Stimulated activated CD4-positive, alpha-beta T cell treated with anti-CD3 and anti-CD28 coated beads, TNF-alpha, amount 100 ng/mL, for 48 hours (primary cell): Measurements from ENCODE around the gene CARD14.
"Not testable (repeated sequence)": the region's sequence is repeated elsewhere in the genome, so short reads cannot be mapped to it uniquely, and the experiment has no call there.

Source experiments
- DNase-seq, 3 donors: peaks; one replicate each; pipeline ENCODE4 v3.0.0-alpha.2; 2020; ENCODE audit warnings: low read depth in 3 of 3

Gene CARD14

GRCh38 chr17:80183581-80184422, 14.0 kb downstream of the CARD14 start:
- no peak for DNase-seq

GRCh38 chr17:80184423-80184714, 14.5 kb downstream of the CARD14 start:
- DNase-seq: no peak

DNA sequence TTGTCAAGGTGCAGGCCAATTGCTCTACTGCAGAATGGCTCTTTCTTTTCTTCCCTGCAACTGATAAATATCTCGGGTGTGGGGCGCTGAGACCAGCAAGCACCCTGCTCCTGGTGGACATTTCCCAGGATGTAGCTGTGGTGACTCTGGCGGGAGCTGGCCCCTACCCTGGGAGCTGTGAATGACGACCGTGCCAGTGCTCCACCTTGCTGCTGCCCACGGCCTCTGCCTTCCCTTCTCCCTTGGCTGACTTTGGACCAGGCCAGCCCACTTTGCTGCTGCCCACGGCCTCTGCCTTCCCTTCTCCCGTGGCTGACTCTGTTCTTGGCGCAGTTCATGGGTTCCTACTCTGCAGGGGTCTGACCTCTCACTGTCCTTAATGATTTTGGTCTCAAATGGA, 16.1 kb downstream of the CARD14 start:
- DNase-seq: no peak

GRCh38 chr17:80187090-80187489, 17.3 kb downstream of the CARD14 start:
- no peak for DNase-seq

- no peak for DNase-seq
Observed at GRCh38 chr17:80187515-80187941, 17.7 kb downstream of the CARD14 start.

DNA sequence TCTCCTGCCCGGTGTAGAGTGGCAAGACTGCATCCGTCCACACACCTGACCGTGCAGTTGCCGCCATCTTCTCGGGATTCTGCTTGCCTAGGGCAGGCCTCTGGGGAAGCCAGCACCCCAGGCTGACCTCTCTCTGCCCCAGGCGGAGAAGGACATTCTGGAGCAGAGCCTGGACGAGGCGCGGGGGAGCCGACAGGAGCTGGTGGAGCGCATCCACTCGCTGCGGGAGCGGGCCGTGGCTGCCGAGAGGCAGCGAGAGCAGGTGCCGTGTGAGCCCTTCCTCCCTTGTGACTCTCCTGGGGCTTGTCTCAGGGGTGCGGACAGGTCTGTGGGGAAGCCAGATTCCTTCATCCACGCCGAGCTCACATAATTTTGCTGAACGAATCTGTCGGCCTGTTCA, 19.8 kb downstream of the CARD14 start:
- DNase-seq: no peak

DNA sequence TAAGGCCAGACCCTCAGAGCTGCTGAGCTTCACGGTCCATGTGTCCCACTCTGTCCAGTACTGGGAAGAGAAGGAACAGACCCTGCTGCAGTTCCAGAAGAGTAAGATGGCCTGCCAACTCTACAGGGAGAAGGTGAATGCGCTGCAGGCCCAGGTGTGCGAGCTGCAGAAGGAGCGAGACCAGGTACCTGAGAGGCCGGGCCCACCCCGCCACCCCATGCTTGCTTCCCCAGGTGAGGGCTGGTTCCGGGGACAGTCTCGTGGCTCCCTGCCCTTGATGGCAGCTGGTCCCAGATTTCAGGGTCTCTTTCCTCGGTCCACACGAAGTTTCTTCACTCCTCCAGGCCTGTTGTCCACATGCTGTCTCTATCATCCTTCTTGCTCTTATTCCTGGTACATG, 20.9 kb downstream of the CARD14 start:
- DNase-seq: no peak

GRCh38 chr17:80191192-80191591, 21.4 kb downstream of the CARD14 start:
- DNase-seq: no peak

DNA sequence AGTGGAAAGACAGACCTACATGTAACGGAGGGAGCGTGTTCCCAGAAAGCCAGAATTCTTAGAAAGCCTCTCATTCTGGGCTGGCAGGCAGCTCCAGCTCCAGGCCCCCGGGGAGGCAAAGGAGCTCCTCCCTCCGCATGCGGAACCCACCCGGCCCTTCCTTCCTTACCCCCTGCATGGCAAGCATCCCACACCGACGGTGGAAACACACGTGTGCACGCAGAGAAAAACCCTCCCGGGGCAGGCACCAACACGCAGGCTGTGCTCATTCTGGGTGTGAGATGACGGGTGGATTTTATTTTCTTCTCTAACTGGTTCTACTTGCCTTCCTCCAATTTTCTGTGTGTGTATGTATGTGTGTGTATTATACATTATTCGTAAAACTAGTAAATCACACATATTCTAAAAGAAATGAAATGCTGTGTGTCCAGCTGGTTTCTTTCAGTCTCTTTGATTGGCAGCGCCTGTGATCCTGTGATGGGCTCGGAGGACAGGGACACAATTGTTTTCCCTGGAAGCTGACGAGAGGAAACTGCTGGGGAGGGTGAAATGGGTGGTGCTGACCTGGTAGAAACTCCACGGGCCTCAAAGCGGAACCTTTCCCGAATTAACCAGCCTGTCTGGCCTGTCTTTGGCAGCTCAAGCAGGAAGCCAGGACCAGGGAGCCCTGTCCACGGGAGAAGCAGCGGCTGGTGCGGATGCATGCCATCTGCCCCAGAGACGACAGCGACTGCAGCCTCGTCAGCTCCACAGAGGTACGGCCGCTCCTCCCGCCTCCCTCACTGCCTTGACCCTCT, 22.2 kb downstream of the CARD14 start:
- no peak for DNase-seq

- no peak for DNase-seq
Observed at GRCh38 chr17:80195141-80195540, 25.3 kb downstream of the CARD14 start.

DNA sequence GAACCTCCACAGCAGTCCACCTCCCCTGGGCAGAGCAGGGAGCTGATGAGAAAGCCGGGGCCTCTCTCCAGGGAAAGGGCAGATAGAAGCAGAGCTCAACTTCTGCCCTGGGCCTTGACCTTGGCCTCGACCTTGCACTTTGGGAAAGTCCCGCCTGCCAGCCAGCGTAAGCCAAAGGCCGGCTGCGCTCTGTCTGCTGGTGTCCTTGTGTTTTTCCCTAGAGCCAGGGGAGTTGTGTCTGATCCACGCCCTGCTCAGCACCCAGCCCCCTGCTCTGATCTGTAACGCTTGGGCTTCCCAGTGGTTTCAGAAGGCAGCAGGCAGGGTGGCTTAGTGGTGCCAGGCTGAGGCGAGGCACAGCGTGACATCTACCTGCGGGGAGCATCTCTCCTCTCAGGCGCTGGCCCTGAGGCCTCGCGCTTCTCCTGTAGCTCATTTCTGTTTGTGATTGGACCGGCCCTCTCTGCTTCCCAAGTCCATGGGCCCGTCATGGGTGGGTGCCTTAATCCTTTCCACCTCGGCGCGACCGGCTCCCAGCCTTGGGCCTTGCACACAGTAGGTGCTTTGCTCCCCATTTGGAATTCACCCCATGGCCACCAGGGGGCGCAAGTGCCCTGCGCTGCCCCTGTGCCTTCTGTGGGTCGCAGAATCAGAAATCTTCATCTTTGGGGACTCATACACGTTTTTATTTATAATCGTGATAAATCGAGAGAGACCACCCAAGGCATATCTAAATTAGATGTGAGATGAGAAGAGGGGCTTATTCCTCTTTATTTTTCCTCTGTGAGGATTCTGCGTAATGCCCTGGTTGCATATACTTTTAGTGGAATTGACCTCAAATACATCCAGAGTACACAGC, 26.1 kb downstream of the CARD14 start:
- peak; percentile 23 to 39 (median 26) for DNase-seq

DNA sequence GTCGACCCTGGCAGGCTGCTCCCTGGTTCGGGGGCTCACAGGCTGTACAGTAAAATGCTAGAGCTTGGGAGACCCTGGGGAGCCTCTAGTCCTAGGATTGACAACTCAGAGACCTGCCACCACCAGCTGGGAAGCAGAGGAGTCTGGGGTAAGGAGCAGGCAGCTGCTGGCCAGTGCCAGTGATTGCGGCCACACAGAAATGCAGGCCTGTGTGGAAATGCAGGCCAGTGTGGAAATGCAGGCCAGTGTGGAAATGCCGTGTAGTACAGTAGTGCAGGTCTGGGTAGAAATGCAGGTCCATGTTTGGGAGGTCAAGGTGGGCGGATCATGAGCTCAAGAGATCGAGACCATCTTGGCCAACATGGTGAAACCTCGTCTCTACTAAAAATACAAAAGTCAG, 26.8 kb downstream of the CARD14 start:
- no peak for DNase-seq

DNA sequence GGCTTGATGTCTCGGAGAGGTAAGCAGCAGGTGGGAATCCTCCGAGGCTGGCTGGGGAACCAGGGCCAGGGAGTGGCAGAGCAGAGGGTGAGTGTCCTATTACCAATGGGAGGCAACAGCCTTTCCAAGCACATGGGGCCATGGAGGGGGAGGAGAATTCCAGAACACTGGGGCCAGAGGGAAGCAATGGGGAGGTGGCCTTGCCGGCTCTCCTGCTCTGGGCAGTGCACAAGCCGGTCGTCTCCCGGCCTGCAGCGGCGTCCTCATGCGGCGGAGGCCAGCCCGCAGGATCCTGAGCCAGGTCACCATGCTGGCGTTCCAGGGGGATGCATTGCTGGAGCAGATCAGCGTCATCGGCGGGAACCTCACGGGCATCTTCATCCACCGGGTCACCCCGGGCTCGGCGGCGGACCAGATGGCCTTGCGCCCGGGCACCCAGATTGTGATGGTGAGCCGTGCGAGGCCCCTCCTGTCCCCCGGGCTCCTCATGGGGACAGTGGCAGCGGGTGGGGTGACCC, 28.4 kb downstream of the CARD14 start:
- no peak for DNase-seq

DNA sequence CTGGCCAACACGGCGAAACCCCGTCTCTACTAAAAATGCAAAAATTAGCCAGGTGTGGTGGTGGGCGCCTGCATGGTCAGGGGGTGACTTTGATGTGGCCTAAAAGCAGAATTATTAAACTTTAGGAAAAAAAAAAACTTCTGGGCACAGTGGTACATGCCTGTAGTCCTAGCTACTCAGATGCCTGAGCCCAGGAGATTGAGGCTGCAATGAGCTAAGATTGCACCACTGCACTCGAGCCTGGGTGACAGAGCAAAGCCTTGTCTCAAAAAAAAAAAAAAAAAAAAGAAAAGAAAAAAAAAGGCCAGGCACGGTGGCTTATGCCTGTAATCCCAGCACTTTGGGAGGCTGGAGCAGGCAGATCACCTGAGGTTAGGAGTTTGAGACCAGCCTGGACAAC, 29.5 kb downstream of the CARD14 start:
- not testable (repeated sequence) for DNase-seq

DNA sequence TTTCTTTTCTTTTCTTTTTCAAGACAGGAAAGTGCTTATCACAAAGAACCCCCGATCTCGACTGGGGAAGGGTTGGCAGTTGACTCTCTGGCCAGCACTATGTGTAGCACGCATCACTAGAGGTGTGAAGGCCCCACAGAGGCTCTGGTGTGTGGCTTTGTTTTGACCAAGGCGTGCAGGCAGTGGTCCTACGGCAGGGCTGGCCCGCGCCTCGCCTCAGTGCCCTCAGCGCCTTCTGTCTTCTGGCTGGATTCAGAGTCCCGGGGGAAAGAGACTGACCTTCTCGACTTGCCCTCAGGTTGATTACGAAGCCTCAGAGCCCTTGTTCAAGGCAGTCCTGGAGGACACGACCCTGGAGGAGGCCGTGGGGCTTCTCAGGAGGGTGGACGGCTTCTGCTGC, 31.6 kb downstream of the CARD14 start:
- DNase-seq: no peak

- DNase-seq: no peak
Observed at GRCh38 chr17:80202197-80202596, 32.4 kb downstream of the CARD14 start.

- DNase-seq: no peak
Observed at GRCh38 chr17:80203471-80203963, 33.7 kb downstream of the CARD14 start.

- no peak for DNase-seq
Observed at GRCh38 chr17:80204626-80205468, 35.0 kb downstream of the CARD14 start.

GRCh38 chr17:80205811-80206210, 36.0 kb downstream of the CARD14 start:
- DNase-seq: no peak

DNA sequence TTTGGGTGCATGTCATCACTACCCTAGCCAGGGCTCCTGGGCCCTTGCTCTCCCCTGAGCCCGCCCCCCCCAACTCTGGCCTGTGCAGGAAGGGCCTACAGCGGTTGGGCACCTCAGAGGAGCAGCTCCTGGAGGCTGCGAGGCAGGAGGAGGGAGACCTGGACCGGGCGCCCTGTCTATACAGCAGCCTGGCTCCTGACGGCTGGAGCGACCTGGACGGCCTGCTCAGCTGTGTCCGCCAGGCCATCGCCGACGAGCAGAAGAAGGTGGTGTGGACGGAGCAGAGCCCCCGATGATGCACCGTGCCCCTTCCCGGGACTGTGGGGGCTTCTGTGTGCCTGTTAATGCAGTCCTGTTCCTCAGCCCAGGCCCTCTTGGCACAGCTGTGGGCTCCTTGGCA, 38.2 kb downstream of the CARD14 start:
- no peak for DNase-seq

DNA sequence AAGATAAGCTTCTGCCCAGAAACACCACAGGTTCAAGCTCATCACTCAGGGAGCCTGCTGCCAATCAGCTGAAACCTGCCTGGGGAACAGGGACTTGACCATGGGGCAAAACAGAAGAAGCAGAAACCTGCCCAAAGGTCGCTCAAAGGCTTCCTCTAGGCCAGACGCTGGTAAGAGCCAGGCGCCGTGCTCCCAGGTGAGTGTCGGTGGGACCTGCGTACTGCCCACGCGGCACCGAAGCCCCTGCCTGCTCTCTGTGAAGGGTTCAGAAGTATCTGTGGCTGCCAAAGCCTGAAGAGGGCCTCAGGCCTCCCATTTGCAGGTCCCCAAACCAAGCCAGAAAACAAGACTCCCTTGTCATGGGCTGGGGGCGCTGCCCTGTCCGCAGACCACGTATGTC, 39.9 kb downstream of the CARD14 start:
- DNase-seq: no peak
